SK-N-SH (cell line): ENCODE measurements around the gene SLC35F1. TPM values are rescaled to one million over a fixed set of nuclear protein-coding genes. Genes with fewer than 3 reads are reported as not detected.

Source experiments
- CTCF ChIA-PET: fragments of 300-600, 350-600 bp; formaldehyde crosslinking; extraction: SDS; loops from one replicate; lab custom pipeline; 2021; lab: Yijun Ruan, JAX
- POLR2A ChIA-PET: fragments of 350-600 bp; sonication (Branson Sonifier 250); formaldehyde crosslinking; extraction: SDS; loops from one replicate; lab custom pipeline; 2020; ENCODE audit warnings: antibody characterized with exemption, inconsistent platforms; lab: Yijun Ruan, JAX
- DNase-seq: peaks from one replicate; pipeline ENCODE4 v3.0.0; 2012
- H2AFZ ChIP-seq: fragments of 200-600 bp; sonication (generic); 2 replicates; pipeline ENCODE4 v1.8.1; 2016; ENCODE audit warnings: antibody characterized with exemption, mild to moderate bottlenecking, low read depth
- H3F3A ChIP-seq: fragments of 200-600 bp; sonication (generic); replicated peaks from 2 replicates; pipeline ENCODE3; 2016; ENCODE audit warnings: antibody characterized with exemption, mild to moderate bottlenecking; ENCODE audit not compliant: insufficient read depth
- H3K27ac ChIP-seq, 2 experiments: fragments of 200-500 bp in 1 of 2; fragments of 200-600 bp in 1 of 2; sonication (Bioruptor generic) in 1 of 2; sonication (generic), shearing (Covaris generic) in 1 of 2; 2 replicates each; pipeline versions ENCODE4 v1.5.1 to v1.6.1; 2014 to 2016; ENCODE audit warnings: low read depth in 2 of 2, inconsistent platforms in 1 of 2, low read length in 1 of 2, mild to moderate bottlenecking in 1 of 2, mixed read lengths in 1 of 2
- H3K27me3 ChIP-seq: fragments of 200-600 bp; sonication (generic), shearing (Covaris generic); 2 replicates; pipeline ENCODE4 v1.6.1; 2016; ENCODE audit warnings: mixed run types; ENCODE audit not compliant: insufficient read depth
- H3K36me3 ChIP-seq, 2 experiments: fragments of 200-500 bp in 1 of 2; fragments of 200-600 bp in 1 of 2; sonication (Bioruptor generic) in 1 of 2; sonication (generic) in 1 of 2; replicated peaks in 1 of 2; 2 replicates each; pipeline versions ENCODE3 to v1.5.1; 2014 to 2016; ENCODE audit warnings: low read length in 1 of 2, mild to moderate bottlenecking in 1 of 2; ENCODE audit not compliant: insufficient read depth in 2 of 2, control insufficient read depth in 1 of 2
- H3K4me1 ChIP-seq, 2 experiments: fragments of 200-500 bp in 1 of 2; fragments of 200-600 bp in 1 of 2; sonication (Bioruptor generic) in 1 of 2; sonication (generic), shearing (Covaris generic) in 1 of 2; 2 replicates each; pipeline versions ENCODE4 v1.5.1 to v1.6.1; 2014 to 2016; ENCODE audit warnings: low read depth in 1 of 2, low read length in 1 of 2, mixed run types in 1 of 2; ENCODE audit not compliant: insufficient read depth in 2 of 2, control insufficient read depth in 1 of 2
- H3K4me2 ChIP-seq: fragments of 200-600 bp; sonication (generic), shearing (Covaris generic); 2 replicates; pipeline ENCODE4 v1.6.1; 2017; ENCODE audit warnings: mixed run types
- H3K4me3 ChIP-seq, 2 experiments: fragments of 200-500 bp in 1 of 2; fragments of 200-600 bp in 1 of 2; sonication (Bioruptor generic) in 1 of 2; sonication (generic), shearing (Covaris generic) in 1 of 2; 2 replicates each; pipeline versions ENCODE4 v1.5.1 to v1.8.1; 2014 to 2016; ENCODE audit warnings: low read depth in 2 of 2, inconsistent platforms in 1 of 2, low read length in 1 of 2, mild to moderate bottlenecking in 1 of 2, mixed read lengths in 1 of 2, moderate library complexity in 1 of 2
- H3K79me2 ChIP-seq: fragments of 200-600 bp; sonication (generic); 2 replicates; pipeline ENCODE4 v1.8.1; 2017; ENCODE audit warnings: mild to moderate bottlenecking; ENCODE audit not compliant: insufficient read depth
- H3K9ac ChIP-seq: fragments of 200-600 bp; sonication (generic); 2 replicates; pipeline ENCODE4 v1.6.1; 2017; ENCODE audit warnings: mixed run types
- H3K9me2 ChIP-seq: fragments of 200-600 bp; sonication (generic); 2 replicates; pipeline ENCODE4 v1.6.1; 2017; ENCODE audit warnings: mixed run types
- H3K9me3 ChIP-seq: fragments of 200-600 bp; sonication (generic); 2 replicates; pipeline ENCODE4 v1.6.1; 2017; ENCODE audit warnings: mixed run types, mild to moderate bottlenecking, moderate library complexity
- H4K20me1 ChIP-seq: fragments of 200-600 bp; sonication (generic); 2 replicates; pipeline ENCODE4 v1.6.1; 2017; ENCODE audit warnings: mild to moderate bottlenecking, mixed run types; ENCODE audit not compliant: insufficient read depth
- CHD2 ChIP-seq: fragments of 150-350 bp; IDR thresholded peaks from 2 replicates; pipeline ENCODE4 v1.6.1; 2018; ENCODE audit warnings: low read length; ENCODE audit not compliant: partially characterized antibody
- ELF1 ChIP-seq: IDR thresholded peaks from 2 replicates; pipeline ENCODE4 v1.4.0; 2012
- EP300 ChIP-seq, 2 experiments: IDR thresholded peaks; 2 replicates each; pipeline versions ENCODE4 v1.4.0 to v1.6.1; 2012; ENCODE audit warnings: borderline replicate concordance in 1 of 2, low read depth in 1 of 2, low read length in 1 of 2
- FOSL2 ChIP-seq: IDR thresholded peaks from 2 replicates; pipeline ENCODE4 v1.4.0; 2012; ENCODE audit warnings: low read depth, mild to moderate bottlenecking, moderate library complexity, borderline replicate concordance
- FOXJ3 ChIP-seq: sonication (generic); formaldehyde crosslinking; IDR thresholded peaks from 2 replicates; pipeline ENCODE4 v1.5.1; 2020; ENCODE audit warnings: mild to moderate bottlenecking, missing genetic modification reagents
- MEF2A ChIP-seq: IDR thresholded peaks from 2 replicates; pipeline ENCODE4 v1.4.0; 2012; ENCODE audit warnings: low read depth, borderline replicate concordance
- NFIC ChIP-seq: IDR thresholded peaks from 2 replicates; pipeline ENCODE4 v1.4.0; 2012; ENCODE audit warnings: borderline replicate concordance
- NRF1 ChIP-seq: IDR thresholded peaks from 2 replicates; pipeline ENCODE4 v1.6.1; 2012; ENCODE audit warnings: low read depth, mild to moderate bottlenecking, low read length
- PBX3 ChIP-seq: IDR thresholded peaks from 2 replicates; pipeline ENCODE4; 2012
- RCOR1 ChIP-seq: fragments of 150-350 bp; IDR thresholded peaks from 2 replicates; pipeline ENCODE4 v1.6.1; 2017; ENCODE audit warnings: antibody characterized with exemption, low read length
- RXRA ChIP-seq: IDR thresholded peaks from 2 replicates; pipeline ENCODE4 v1.4.0; 2012; ENCODE audit warnings: low read depth, mild to moderate bottlenecking, borderline replicate concordance
- SIN3A ChIP-seq: IDR thresholded peaks from 2 replicates; pipeline ENCODE4 v1.6.1; 2012; ENCODE audit warnings: low read depth, mild to moderate bottlenecking, low read length, moderate library complexity, borderline replicate concordance
- SMC3 ChIP-seq: IDR thresholded peaks from 2 replicates; pipeline ENCODE4 v1.6.1; 2012; ENCODE audit warnings: low read depth, low read length, improper control_type of control experiment
- TCF12 ChIP-seq: IDR thresholded peaks from 2 replicates; pipeline ENCODE4 v1.4.0; 2012
- YY1 ChIP-seq: IDR thresholded peaks from 2 replicates; pipeline ENCODE4 v1.4.0; 2012; ENCODE audit warnings: low read depth, mild to moderate bottlenecking
- WGBS: methylation state at CpG from one replicate; pipeline ENCODE4 v1.1.6; 2017; ENCODE audit warnings: low lambda C conversion rate; 5-methylcytosine and 5-hydroxymethylcytosine counted together
- polyA plus RNA-seq, 3 experiments: library from polyadenylated mRNA; depleted of rRNA; stranded (reverse); fragments of >200 nt; gene quantifications; 2 replicates each; pipeline ENCODE4 v1.2.3, GENCODE V29; 2012
- TF ChIP-seq, protein P1 (sequence below): IDR thresholded peaks from 2 replicates; pipeline ENCODE4 v1.4.0; 2012; ENCODE audit warnings: low read depth
- TF ChIP-seq, protein P2 (sequence below): fragments of 200-600 bp; sonication (generic); IDR thresholded peaks from 2 replicates; pipeline ENCODE4 v1.6.1; 2017; ENCODE audit warnings: antibody characterized with exemption, mild to moderate bottlenecking, moderate library complexity

Gene SLC35F1
- polyA plus RNA-seq, 1 of the 3 experiments (the other 2 are of a cell fraction) = under 0.01 TPM

DNA sequence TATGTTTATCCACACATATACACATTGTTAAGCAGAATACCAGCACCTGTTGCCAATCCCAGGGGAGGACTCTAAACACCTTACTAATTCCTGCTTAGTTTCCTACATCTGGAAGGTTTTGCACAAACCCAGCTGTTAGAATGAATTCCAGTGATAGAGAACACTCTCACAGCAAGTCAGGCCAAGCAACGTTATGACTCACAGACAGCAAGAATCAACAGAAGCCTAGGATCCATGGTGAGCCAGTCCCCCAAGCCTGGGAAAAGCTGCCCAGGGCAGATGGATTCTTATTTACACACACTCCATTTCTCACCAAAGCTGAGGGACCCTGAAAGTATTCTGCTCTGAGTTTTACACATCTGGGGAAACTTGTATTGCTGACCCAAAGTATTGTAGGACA, 291.7 kb downstream of the SLC35F1 start:
- Histone ChIP-seq H3K27me3 (no peaks in the 10 kb centered on the region), H3K4me2 (no peak overlapping the region), H3K9me2 (no peaks in the 10 kb centered on the region), H3K9me3 (no peaks in the 10 kb centered on the region), H4K20me1 (no peaks in the 10 kb centered on the region), H3K9ac (no peak overlapping the region), H3K79me2 (no peaks in the 10 kb centered on the region), H3K27ac (no peak overlapping the region), H3F3A (no peaks in the 10 kb centered on the region), H3K36me3 (no peaks in the 10 kb centered on the region), H2AFZ (no peak overlapping the region), H3K4me1 (no peaks in the 10 kb centered on the region; a peak in 1 of 4 replicates), H3K4me3 (no peak overlapping the region)
- POLR2A ChIA-PET = no interaction called here
- 13% methylated on average over 1 of the region's 1 CpG for whole genome bisulfite sequencing
- TF ChIP-seq SMC3 (no peak), EP300 (IDR thresholded peaks at IDR 0.05; ENCODE audit: borderline replicate concordance in 1 of 2, low read depth in 1 of 2, low read length in 1 of 2) (no peak)
- DNase-seq = no peak
- CTCF ChIA-PET = interaction anchor here (1.7 kb wide), 1 partner anchor 13 kb away, joined by 3 read pairs; no protein-coding TSS in a partner anchor

DNA sequence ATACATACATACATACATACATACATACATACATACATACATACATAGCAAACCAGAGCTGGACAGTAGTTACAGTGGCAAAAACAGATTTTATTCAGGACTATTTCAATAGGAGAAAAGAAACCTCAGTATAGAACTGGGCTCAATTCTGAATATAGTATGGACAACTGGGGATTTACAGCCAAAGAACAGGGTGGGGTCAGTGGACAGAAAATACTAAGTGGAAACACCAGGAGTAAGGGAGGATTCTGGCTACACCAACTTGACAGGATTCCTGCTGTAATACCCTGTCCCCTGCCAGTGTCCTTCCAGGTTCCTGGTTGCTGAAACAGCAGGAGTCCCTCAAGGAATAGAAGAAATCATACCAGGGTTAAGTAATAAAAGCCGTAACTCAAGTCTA, 293.1 kb downstream of the SLC35F1 start:
- H4K20me1 ChIP-seq = no peaks in the 10 kb centered on the region
- WGBS = 33% methylated on average over 1 of the region's 1 CpG
- H3K4me3 ChIP-seq = no peak overlapping the region
- H3K79me2 ChIP-seq = no peaks in the 10 kb centered on the region
- H3K4me1 ChIP-seq = no peaks in the 10 kb centered on the region
- no peaks in the 10 kb centered on the region for H3K9me2 ChIP-seq
- H3K9ac ChIP-seq = no peak overlapping the region
- no peak overlapping the region for H3K27ac ChIP-seq
- DNase-seq = no peak
- CTCF ChIA-PET = no interaction called here
- H3K36me3 ChIP-seq = no peaks in the 10 kb centered on the region
- no peak overlapping the region for H3K4me2 ChIP-seq
- no peaks in the 10 kb centered on the region for H3K9me3 ChIP-seq
- TF ChIP-seq, protein P1, sequence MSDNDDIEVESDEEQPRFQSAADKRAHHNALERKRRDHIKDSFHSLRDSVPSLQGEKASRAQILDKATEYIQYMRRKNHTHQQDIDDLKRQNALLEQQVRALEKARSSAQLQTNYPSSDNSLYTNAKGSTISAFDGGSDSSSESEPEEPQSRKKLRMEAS = no peak
- no peak for TF ChIP-seq CHD2
- no peak for TF ChIP-seq RXRA
- no peak for TF ChIP-seq RCOR1
- no peak for TF ChIP-seq MEF2A
- no peak for TF ChIP-seq FOXJ3 (CRISPR knock-in tag)
- TF ChIP-seq SIN3A = no peak
- no peak for TF ChIP-seq YY1
- no peak for TF ChIP-seq ELF1
- TF ChIP-seq PBX3 = no peak
- no peak for TF ChIP-seq FOSL2
- no peak for TF ChIP-seq TCF12
- TF ChIP-seq, protein P2, sequence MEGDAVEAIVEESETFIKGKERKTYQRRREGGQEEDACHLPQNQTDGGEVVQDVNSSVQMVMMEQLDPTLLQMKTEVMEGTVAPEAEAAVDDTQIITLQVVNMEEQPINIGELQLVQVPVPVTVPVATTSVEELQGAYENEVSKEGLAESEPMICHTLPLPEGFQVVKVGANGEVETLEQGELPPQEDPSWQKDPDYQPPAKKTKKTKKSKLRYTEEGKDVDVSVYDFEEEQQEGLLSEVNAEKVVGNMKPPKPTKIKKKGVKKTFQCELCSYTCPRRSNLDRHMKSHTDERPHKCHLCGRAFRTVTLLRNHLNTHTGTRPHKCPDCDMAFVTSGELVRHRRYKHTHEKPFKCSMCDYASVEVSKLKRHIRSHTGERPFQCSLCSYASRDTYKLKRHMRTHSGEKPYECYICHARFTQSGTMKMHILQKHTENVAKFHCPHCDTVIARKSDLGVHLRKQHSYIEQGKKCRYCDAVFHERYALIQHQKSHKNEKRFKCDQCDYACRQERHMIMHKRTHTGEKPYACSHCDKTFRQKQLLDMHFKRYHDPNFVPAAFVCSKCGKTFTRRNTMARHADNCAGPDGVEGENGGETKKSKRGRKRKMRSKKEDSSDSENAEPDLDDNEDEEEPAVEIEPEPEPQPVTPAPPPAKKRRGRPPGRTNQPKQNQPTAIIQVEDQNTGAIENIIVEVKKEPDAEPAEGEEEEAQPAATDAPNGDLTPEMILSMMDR = no peak
- TF ChIP-seq NFIC = no peak
- TF ChIP-seq SMC3 = no peak
- no peak for TF ChIP-seq NRF1
- H2AFZ ChIP-seq = no peak overlapping the region
- POLR2A ChIA-PET = no interaction called here
- H3F3A ChIP-seq = no peaks in the 10 kb centered on the region
- no peaks in the 10 kb centered on the region for H3K27me3 ChIP-seq
